ENCODE measurements around the gene MCRS1.

DNA sequence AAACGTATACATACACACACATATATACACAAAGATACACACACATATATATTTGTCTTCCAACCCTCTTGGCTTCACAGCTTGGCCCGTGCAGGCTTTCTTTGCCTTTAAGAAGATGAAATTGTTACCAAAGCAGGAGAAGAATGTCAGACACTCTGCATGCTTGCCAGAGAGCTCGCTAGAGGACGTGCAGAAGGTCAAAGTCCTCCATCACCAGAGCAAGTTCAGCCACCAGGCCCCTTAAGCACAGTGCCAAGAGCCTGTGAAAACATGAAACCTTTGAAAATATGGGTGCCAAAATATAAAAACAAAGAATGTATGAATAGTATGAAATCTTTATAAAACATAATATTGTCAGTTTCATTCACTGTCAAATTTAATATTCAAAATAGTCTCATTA, 14.9 kb upstream of the MCRS1 start:
- TF ChIP-seq CTCF (IDR thresholded peaks at IDR 0.05) (no peak), EP300 (IDR thresholded peaks at IDR 0.05) (no peak)
